Mesothelial cell of epicardium (in vitro differentiated cells): ENCODE measurements around the gene MEAF6. TPM values are rescaled to one million over a fixed set of nuclear protein-coding genes. Genes with fewer than 3 reads are reported as not detected.

Source experiments
- DNase-seq, 2 experiments: peaks; one replicate each; pipeline ENCODE4 v3.0.0; 2021; ENCODE audit warnings: low spot score in 2 of 2; ENCODE audit not compliant: unreplicated experiment in 2 of 2
- H3K27ac Mint-ChIP-seq: 2 replicates; pipeline ENCODE4 v1.8.0; 2021; ENCODE audit warnings: mixed read lengths
- H3K27me3 Mint-ChIP-seq: 2 replicates; pipeline ENCODE4 v1.8.0; 2021; ENCODE audit warnings: low read depth, mixed read lengths
- H3K36me3 Mint-ChIP-seq: 2 replicates; pipeline ENCODE4 v1.8.0; 2021; ENCODE audit warnings: mixed read lengths
- H3K4me1 Mint-ChIP-seq: 2 replicates; pipeline ENCODE4 v1.8.0; 2021; ENCODE audit warnings: mixed read lengths
- H3K4me3 Mint-ChIP-seq: 2 replicates; pipeline ENCODE4 v1.8.0; 2021; ENCODE audit warnings: mild to moderate bottlenecking, moderate library complexity, mixed read lengths
- H3K9me3 Mint-ChIP-seq: 2 replicates; pipeline ENCODE4 v1.8.0; 2021; ENCODE audit warnings: mixed read lengths
- CTCF ChIP-seq: fragments of 200-600 bp; sonication (generic); IDR thresholded peaks from one replicate; pipeline ENCODE4 v1.5.0; 2021; ENCODE audit warnings: antibody characterized with exemption; ENCODE audit not compliant: unreplicated experiment
- total RNA-seq: library from RNA; stranded (reverse); gene quantifications from 3 replicates; pipeline ENCODE4 v1.2.1, GENCODE V29; 2021

Gene MEAF6
- total RNA-seq, 1 donor from 2014 or later: 58.7 TPM

DNA sequence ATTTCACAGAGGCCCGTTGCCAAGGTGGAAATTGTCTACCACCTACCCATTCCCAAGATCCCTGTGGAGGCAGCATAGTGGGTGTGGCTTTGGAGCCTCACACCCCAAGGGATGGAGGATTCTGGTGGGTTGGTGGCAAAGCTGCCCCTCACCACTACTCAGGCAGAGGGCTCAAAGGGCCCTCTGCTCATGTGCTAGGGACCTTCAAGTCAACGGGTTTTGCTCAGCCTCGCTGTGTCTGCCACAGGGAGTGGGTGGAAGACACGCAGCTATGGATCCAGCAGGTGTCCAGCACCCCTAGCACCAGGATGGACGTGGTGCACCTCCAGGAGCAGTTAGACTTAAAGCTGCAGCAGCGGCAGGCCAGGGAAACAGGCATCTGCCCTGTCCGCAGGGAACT lies 44.5 kb upstream of the MEAF6 start:
- Mint-ChIP-seq H3K9me3 (no peaks in the 10 kb centered on the region), H3K4me3 (no peak overlapping the region), H3K27ac (no peak overlapping the region), H3K4me1 (peaks cover 19% of the 10 kb centered on the region), H3K36me3 (peaks cover 12% of the 10 kb centered on the region), H3K27me3 (no peaks in the 10 kb centered on the region)
- TF ChIP-seq CTCF: no peak
- DNase-seq: no peak

DNA sequence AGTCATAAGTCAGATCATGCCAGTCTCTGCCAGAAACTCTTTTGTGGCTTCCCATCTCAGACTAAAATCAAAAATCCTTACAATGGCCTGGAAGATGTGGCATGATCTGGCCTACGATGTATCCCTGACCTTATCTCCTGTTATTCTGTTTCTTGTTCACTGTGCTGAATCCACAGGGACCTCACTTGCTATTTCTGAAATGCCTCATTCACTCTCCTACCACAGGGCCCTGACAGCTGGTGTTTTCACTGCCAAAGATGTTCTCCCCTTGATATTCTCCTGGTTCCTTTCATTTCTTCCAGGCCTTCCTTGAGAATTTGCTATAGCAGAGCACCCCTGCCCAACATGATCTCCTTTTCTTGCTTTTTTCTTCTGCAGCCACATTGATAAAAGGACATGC lies 43.8 kb upstream of the MEAF6 start:
- Mint-ChIP-seq H3K4me3 (no peak overlapping the region), H3K27ac (no peak overlapping the region), H3K4me1 (peaks cover 21% of the 10 kb centered on the region), H3K27me3 (no peaks in the 10 kb centered on the region), H3K36me3 (peaks cover 12% of the 10 kb centered on the region), H3K9me3 (no peaks in the 10 kb centered on the region)
- DNase-seq: no peak
- no peak for TF ChIP-seq CTCF

DNA sequence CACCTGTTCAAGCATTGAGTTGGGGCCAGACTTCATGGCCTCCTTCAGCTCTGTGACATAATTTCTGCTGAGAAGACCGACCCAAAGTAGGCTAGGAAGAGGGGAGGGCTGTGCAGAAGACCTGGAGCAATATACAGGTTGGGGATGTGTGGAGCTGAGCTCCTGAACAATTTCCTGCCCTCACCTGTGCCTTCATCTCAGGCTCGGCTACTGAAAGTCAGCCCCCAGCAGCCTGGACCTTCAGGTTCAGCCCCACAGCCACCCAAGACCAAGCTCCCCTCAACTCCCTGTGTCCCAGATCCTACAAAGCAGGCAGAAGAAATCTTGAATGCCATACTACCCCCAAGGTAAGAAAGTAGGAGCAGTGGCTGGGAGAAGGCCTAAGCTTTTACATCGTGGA lies 42.8 kb upstream of the MEAF6 start:
- TF ChIP-seq CTCF: no peak
- H3K36me3 Mint-ChIP-seq: peaks cover 12% of the 10 kb centered on the region
- peak overlapping the region; percentile 79 for H3K4me3 Mint-ChIP-seq
- H3K27ac Mint-ChIP-seq: peak overlapping the region; percentile 89
- no peak for DNase-seq
- H3K9me3 Mint-ChIP-seq: no peaks in the 10 kb centered on the region
- H3K4me1 Mint-ChIP-seq: peaks cover 30% of the 10 kb centered on the region
- H3K27me3 Mint-ChIP-seq: no peaks in the 10 kb centered on the region

DNA sequence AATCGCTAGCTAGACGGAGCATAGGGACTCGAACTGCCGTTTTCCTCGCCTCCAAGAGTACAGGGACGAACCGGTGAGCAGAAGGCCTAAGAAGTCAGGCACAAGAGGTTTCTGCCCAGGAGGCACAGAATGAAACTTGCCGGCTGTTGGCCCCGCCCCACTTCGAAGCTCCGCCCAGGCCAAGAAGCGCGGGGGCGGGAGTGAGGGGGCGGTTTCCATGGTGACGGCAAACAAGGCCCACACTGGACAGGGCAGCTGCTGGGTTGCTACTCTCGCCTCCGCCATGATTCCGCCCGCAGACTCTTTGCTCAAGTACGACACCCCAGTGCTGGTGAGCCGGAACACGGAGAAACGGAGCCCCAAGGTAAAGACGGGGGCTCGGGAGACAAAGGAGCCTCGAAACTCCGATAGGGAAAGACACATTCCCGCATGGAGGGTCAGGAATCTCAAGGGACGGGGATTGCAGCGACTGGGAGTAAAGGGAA lies 42.2 kb upstream of the MEAF6 start, which contains the start of gene DNALI1:
Gene DNALI1, plus strand, starts transcription at position 229 of the 485 bp plus-strand sequence. Its CDS starts 55 bp downstream, at position 284.
- no peaks in the 10 kb centered on the region for H3K27me3 Mint-ChIP-seq
- peak; percentile 80 to 89 for DNase-seq
- no peaks in the 10 kb centered on the region for H3K9me3 Mint-ChIP-seq
- TF ChIP-seq CTCF: no peak
- H3K27ac Mint-ChIP-seq: peak within 1 kb of the TSS; percentile 89
- H3K4me3 Mint-ChIP-seq: peak within 1 kb of the TSS; percentile 79
- peaks cover 34% of the 10 kb centered on the region for H3K4me1 Mint-ChIP-seq
- peaks cover 10% of the 10 kb centered on the region for H3K36me3 Mint-ChIP-seq

DNA sequence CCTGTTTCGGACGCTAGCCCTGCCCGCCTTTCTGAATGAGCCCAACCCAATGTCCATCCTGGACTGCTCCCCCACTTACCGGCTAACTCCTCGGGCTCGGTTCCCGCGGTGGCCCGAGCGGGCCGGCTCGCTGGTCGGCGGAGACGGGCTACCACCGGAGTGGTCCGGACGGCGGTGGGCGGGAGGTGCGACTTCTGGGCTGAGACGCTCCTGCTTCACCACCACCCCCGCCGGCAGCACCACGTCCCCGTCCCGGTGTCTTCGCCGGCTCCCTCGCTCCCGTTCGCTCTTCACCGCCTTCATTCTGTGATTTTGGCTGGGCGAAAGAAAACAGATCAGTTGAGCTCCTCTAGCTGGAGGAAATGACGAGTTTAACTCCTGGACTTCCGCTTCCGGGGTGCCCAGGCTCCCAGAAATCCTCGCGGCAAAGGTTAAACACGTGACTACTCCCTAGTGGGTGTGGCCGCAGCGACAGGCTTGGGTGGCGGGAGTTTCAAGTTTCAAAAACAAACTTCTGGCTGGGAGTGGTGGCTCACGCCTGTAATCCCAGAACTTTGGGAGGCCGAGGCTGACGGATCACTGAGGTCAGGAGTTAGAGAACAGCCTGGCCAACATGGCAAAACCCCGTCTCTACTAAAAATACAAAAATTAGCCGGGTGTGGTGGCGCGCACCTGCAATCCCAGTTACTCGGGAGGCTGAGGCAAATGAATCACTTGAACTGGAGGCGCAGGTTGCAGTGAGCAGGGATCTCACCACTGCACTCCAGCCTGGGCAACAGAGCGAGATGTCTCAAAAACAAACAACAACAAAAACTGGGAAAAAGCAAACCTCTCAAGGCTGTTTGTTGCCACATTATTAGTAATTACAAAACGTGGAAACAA lies 39.6 kb upstream of the MEAF6 start, which contains the start of gene SNIP1:
Gene SNIP1, minus strand, starts transcription at position 367 of the 882 bp plus-strand sequence. Its CDS starts 64 bp downstream, at position 303.
- peak within 1 kb of the TSS; percentile 99 for H3K4me3 Mint-ChIP-seq
- H3K36me3 Mint-ChIP-seq: peaks cover 4% of the 10 kb centered on the region
- no peak for TF ChIP-seq CTCF
- no peaks in the 10 kb centered on the region for H3K9me3 Mint-ChIP-seq
- DNase-seq: peak; percentile 71 to 87
- H3K27me3 Mint-ChIP-seq: no peaks in the 10 kb centered on the region
- H3K4me1 Mint-ChIP-seq: peaks cover 34% of the 10 kb centered on the region
- peak within 1 kb of the TSS; percentile 99 for H3K27ac Mint-ChIP-seq
